Breast epithelium (tissue), 4 donors: Measurements from ENCODE around the gene NONO. TPM values are rescaled to one million over a fixed set of nuclear protein-coding genes. Genes with fewer than 3 reads are reported as not detected.
"Not testable (repeated sequence)": the region's sequence is repeated elsewhere in the genome, so short reads cannot be mapped to it uniquely, and the experiment has no call there.

Experiments
- DNase-seq, 2 donors: peaks; one replicate each; pipeline ENCODE4 v3.0.0-alpha.2; 2019; ENCODE audit warnings: low spot score in 2 of 2
- H3K27ac ChIP-seq, 2 donors: fragments of 200-600 bp; sonication (generic) in 1 of 2; one replicate each; pipeline ENCODE4 v1.5.1; 2016 to 2019; ENCODE audit warnings: mild to moderate bottlenecking in 1 of 2
- H3K27me3 ChIP-seq, 2 donors: fragments of 200-600 bp; sonication (generic) in 1 of 2; one replicate each; pipeline versions ENCODE4 v1.5.1 to v1.6.0; 2017 to 2019; ENCODE audit warnings: control low read depth in 1 of 2, mild to moderate bottlenecking in 1 of 2
- H3K36me3 ChIP-seq: fragments of 200-600 bp; one replicate; pipeline ENCODE4 v1.5.1; 2019
- H3K4me1 ChIP-seq, 2 donors: fragments of 200-600 bp; sonication (generic); one replicate each; pipeline ENCODE4 v1.5.1; 2016 to 2019; ENCODE audit warnings: control low read depth in 1 of 2
- H3K4me3 ChIP-seq, 3 donors: fragments of 200-600 bp; sonication (generic); 1 replicate in 2 of 3; 2 replicates in 1 of 3; pipeline ENCODE4 v1.5.1; 2016 to 2019; ENCODE audit warnings: mild to moderate bottlenecking in 3 of 3, moderate library complexity in 2 of 3
- H3K9me3 ChIP-seq, 2 donors: fragments of 200-600 bp; sonication (generic) in 1 of 2; one replicate each; pipeline ENCODE4 v1.5.1; 2016 to 2019; ENCODE audit warnings: control low read depth in 1 of 2
- CTCF ChIP-seq, 3 donors: fragments of 450-650 bp; IDR thresholded peaks; one replicate each; pipeline ENCODE4 v1.5.1; 2016 to 2017; ENCODE audit warnings: antibody characterized with exemption in 3 of 3, mild to moderate bottlenecking in 3 of 3, moderate library complexity in 3 of 3
- POLR2A ChIP-seq: fragments of 450-650 bp; IDR thresholded peaks from one replicate; pipeline ENCODE4 v1.6.1; 2016; ENCODE audit warnings: antibody characterized with exemption, mild to moderate bottlenecking, moderate library complexity
- POLR2AphosphoS5 ChIP-seq, 3 donors: sonication (generic); formaldehyde crosslinking; IDR thresholded peaks; one replicate each; pipeline ENCODE4 v1.6.1; 2017; ENCODE audit warnings: antibody characterized with exemption in 3 of 3
- intact Hi-C: fragments of 100-400 bp; cut with DNase I; formaldehyde crosslinking; loops from one replicate; pipeline ENCODE4 v1.15.1; 2023; ENCODE audit warnings: low total_unique reads
- total RNA-seq, 3 donors: library from RNA; depleted of rRNA; stranded (reverse); fragments of >200 nt; gene quantifications; one replicate each; pipeline ENCODE4 v1.1.0, GENCODE V29; 2016

The NONO gene
- total RNA-seq, 3 donors from 2014 or later: 247 to 260 (median 257) TPM

- TF ChIP-seq POLR2AphosphoS5 (IDR thresholded peaks at IDR 0.05): no peak
- no peak for TF ChIP-seq CTCF (IDR thresholded peaks at IDR 0.05)
- no peak for TF ChIP-seq POLR2A
- Histone ChIP-seq H3K27ac (no peak overlapping the region), H3K27me3 (no peaks in the 10 kb centered on the region), H3K4me1 (no peaks in the 10 kb centered on the region), H3K9me3 (peaks cover 5 to 19% of the 10 kb centered on the region in 2 donors), H3K36me3 (no peaks in the 10 kb centered on the region), H3K4me3 (no peak overlapping the region)
- intact Hi-C loops: no loop called here
- DNase-seq: no peak
Observed at GRCh38 chrX:71269801-71270395, 13.5 kb upstream of the NONO start.

GRCh38 chrX:71272313-71272712, 11.1 kb upstream of the NONO start:
- H3K36me3 ChIP-seq, H3K4me1 ChIP-seq, H3K27ac ChIP-seq, H3K27me3 ChIP-seq, intact Hi-C loops, DNase-seq, H3K4me3 ChIP-seq: not testable (repeated sequence)
- peaks cover 5 to 22% of the 10 kb centered on the region in 2 donors for H3K9me3 ChIP-seq

GRCh38 chrX:71281300-71281699, 2.1 kb upstream of the NONO start:
- intact Hi-C loops: loop anchor here (1.0 kb wide), 1 partner anchor 10 kb away; no protein-coding TSS in a partner anchor
- not testable (repeated sequence) for H3K27ac ChIP-seq

GRCh38 chrX:71282514-71283402, 677 bp upstream of the NONO start:
- no peaks in the 10 kb centered on the region for H3K36me3 ChIP-seq
- no peak for DNase-seq
- peak overlapping the region; percentile 89 to 93 for H3K27ac ChIP-seq
- peaks cover 0 to 3% of the 10 kb centered on the region in 2 donors for H3K27me3 ChIP-seq
- H3K9me3 ChIP-seq: no peaks in the 10 kb centered on the region
- TF ChIP-seq POLR2A (no peak), POLR2AphosphoS5 (IDR thresholded peaks at IDR 0.05) (no peak), CTCF (IDR thresholded peaks at IDR 0.05) (no peak)
- H3K4me1 ChIP-seq: no peaks in the 10 kb centered on the region
- peak overlapping the region; percentile 53 to 67 (median 62) for H3K4me3 ChIP-seq
- intact Hi-C loops: no loop called here

More at GRCh38 chrX:71281300-71281699, 2.1 kb upstream of the NONO start:
- not testable (repeated sequence) for DNase-seq, H3K4me1 ChIP-seq, H3K4me3 ChIP-seq, H3K27me3 ChIP-seq, H3K9me3 ChIP-seq, H3K36me3 ChIP-seq

- Histone ChIP-seq H3K27ac (no peak overlapping the region), H3K36me3 (no peaks in the 10 kb centered on the region), H3K9me3 (no peaks in the 10 kb centered on the region), H3K27me3 (peaks cover 0 to 7% of the 10 kb centered on the region in 2 donors), H3K4me3 (peak overlapping the region in 1 of 3 donors; percentile 67), H3K4me1 (no peaks in the 10 kb centered on the region)
- no peak for DNase-seq
- intact Hi-C loops: no loop called here
- TF ChIP-seq POLR2A: no peak
Observed at GRCh38 chrX:71285929-71286328, 2.5 kb downstream of the NONO start.

GRCh38 chrX:71291381-71291780, 7.9 kb downstream of the NONO start:
- TF ChIP-seq POLR2AphosphoS5 (IDR thresholded peaks at IDR 0.05): no peak
- no peak for TF ChIP-seq CTCF (IDR thresholded peaks at IDR 0.05)
- no peak for TF ChIP-seq POLR2A
- DNase-seq: no peak
- Histone ChIP-seq H3K27me3 (peaks cover 0 to 11% of the 10 kb centered on the region in 2 donors), H3K36me3 (peaks cover 2% of the 10 kb centered on the region), H3K4me3 (no peak overlapping the region), H3K4me1 (no peaks in the 10 kb centered on the region), H3K27ac (no peak overlapping the region), H3K9me3 (no peaks in the 10 kb centered on the region)
- intact Hi-C loops: loop anchor here (1.0 kb wide), 1 partner anchor 10 kb away; no protein-coding TSS in a partner anchor
